Measurements from ENCODE around the gene IFT81.
"Not testable (repeated sequence)": the region's sequence is repeated elsewhere in the genome, so short reads cannot be mapped to it uniquely, and the experiment has no call there.

DNA sequence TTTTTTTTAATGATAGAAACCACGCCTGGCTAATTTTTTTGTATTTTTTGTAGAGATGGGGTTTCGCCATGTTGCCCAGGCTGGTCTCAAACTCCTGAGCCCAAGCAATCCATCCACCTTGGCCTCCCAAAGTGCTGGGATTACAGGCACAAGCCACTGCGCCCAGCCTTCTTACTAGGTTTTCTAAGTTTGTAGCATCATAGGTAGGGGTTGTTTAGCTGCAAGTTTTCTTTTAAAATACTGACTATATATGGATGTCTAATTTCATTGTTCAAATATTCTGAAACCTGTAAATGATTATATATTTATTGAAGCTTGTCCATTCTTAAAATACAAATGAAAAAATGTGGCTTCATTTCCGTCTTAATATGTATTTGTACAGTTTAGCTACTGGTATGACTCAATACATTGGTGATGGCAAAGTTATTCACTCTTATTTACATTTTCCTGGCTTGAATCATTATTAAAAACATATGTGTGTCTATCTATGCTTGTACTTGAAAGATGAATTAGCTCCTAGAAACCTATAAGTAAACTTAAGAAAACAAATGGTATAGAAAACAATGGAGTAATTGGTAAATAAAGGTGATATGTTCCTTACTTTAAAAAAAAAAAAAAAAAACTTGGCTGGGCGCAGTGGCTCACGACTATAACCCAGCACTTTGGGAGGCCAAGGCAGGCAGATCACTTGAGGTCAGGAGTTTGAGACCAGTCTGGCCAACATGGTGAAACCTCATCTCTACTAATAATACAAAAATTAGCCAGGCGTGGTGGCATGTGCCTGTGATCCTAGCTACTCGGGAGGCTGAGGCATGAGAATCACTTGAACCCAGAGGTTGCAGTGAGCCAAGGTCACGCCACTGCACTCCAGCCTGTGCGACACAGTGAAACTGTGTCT, 87.7 kb downstream of the IFT81 start:
- not testable (repeated sequence) for TF ChIP-seq POLR2AphosphoS5 (IDR thresholded peaks at IDR 0.05; ENCODE audit: low read depth, low read length); CTCF (IDR thresholded peaks at IDR 0.05); SIN3A (IDR thresholded peaks at IDR 0.05; ENCODE audit: borderline replicate concordance, insufficient read depth, low read depth, low read length); REST (IDR thresholded peaks at IDR 0.05; ENCODE audit: insufficient read depth in 1 of 2, low read depth in 2 of 2, low read length in 1 of 2)

Measured in Panc1 (cell line).